MG63 (cell line): ENCODE measurements around the gene ADAM21. TPM values are rescaled to one million over a fixed set of nuclear protein-coding genes. Genes with fewer than 3 reads are reported as not detected.
"Not testable (repeated sequence)": the region's sequence is repeated elsewhere in the genome, so short reads cannot be mapped to it uniquely, and the experiment has no call there.

ENCODE experiments used
- DNase-seq: peaks from one replicate; pipeline ENCODE4 v3.0.0-alpha.2; 2020
- H3K27me3 ChIP-seq: fragments of 250-450 bp; sonication (Bioruptor Pico); 2 replicates; pipeline ENCODE4 v1.5.1; 2020; ENCODE audit warnings: mild to moderate bottlenecking, moderate library complexity
- H3K36me3 ChIP-seq: fragments of 250-450 bp; sonication (Bioruptor Pico); 2 replicates; pipeline ENCODE4 v1.5.1; 2020; ENCODE audit warnings: mild to moderate bottlenecking, moderate library complexity
- H3K4me3 ChIP-seq: fragments of 250-450 bp; sonication (Bioruptor Pico); 2 replicates; pipeline ENCODE4 v1.5.1; 2020; ENCODE audit warnings: mild to moderate bottlenecking, moderate library complexity
- H3K9me3 ChIP-seq: fragments of 250-450 bp; sonication (Bioruptor Pico); 2 replicates; pipeline ENCODE4 v1.5.1; 2020; ENCODE audit warnings: mild to moderate bottlenecking, moderate library complexity
- total RNA-seq: library from RNA; depleted of rRNA; stranded (reverse); fragments of >200 nt; shearing (Covaris generic); gene quantifications from 2 replicates; pipeline ENCODE4 v1.2.3, GENCODE V29; 2014; ENCODE audit warnings: low replicate concordance; rRNA removed

Gene ADAM21
- total RNA-seq, 1 experiment from 2014 or later = 1.7 TPM

- H3K27me3 ChIP-seq, DNase-seq, H3K36me3 ChIP-seq, H3K4me3 ChIP-seq, H3K9me3 ChIP-seq: not testable (repeated sequence)
These were observed 19.0 kb downstream of the ADAM21 start for GRCh38 chr14:70470863-70471563.

- Histone ChIP-seq H3K9me3 (no peaks in the 10 kb centered on the region), H3K36me3 (no peaks in the 10 kb centered on the region), H3K27me3 (no peaks in the 10 kb centered on the region), H3K4me3 (no peak overlapping the region)
- DNase-seq = no peak
These were observed 20.5 kb downstream of the ADAM21 start for GRCh38 chr14:70472253-70473159.

- no peak for DNase-seq
- no peaks in the 10 kb centered on the region for H3K9me3 ChIP-seq
- H3K4me3 ChIP-seq = no peak overlapping the region
- H3K27me3 ChIP-seq = no peaks in the 10 kb centered on the region
- no peaks in the 10 kb centered on the region for H3K36me3 ChIP-seq
These were observed 21.9 kb downstream of the ADAM21 start for GRCh38 chr14:70473825-70474224.

- H3K27me3 ChIP-seq, H3K4me3 ChIP-seq, DNase-seq, H3K9me3 ChIP-seq, H3K36me3 ChIP-seq: not testable (repeated sequence)
These were observed 23.5 kb downstream of the ADAM21 start for GRCh38 chr14:70475459-70475858.

GRCh38 chr14:70477356-70478105 lies 25.6 kb downstream of the ADAM21 start:
- not testable (repeated sequence) for DNase-seq, H3K27me3 ChIP-seq, H3K36me3 ChIP-seq, H3K4me3 ChIP-seq, H3K9me3 ChIP-seq

- H3K27me3 ChIP-seq = no peaks in the 10 kb centered on the region
- no peak overlapping the region for H3K4me3 ChIP-seq
- H3K36me3 ChIP-seq = no peaks in the 10 kb centered on the region
- no peak for DNase-seq
- H3K9me3 ChIP-seq = no peaks in the 10 kb centered on the region
These were observed 37.7 kb downstream of the ADAM21 start for GRCh38 chr14:70489579-70490200.

GRCh38 chr14:70498191-70498590 lies 46.2 kb downstream of the ADAM21 start:
- Histone ChIP-seq H3K36me3 (no peaks in the 10 kb centered on the region), H3K27me3 (no peaks in the 10 kb centered on the region), H3K9me3 (no peaks in the 10 kb centered on the region), H3K4me3 (no peak overlapping the region)
- no peak for DNase-seq

Other genes starting within 250 kb of the ADAM21 start
- gene COX16, start 92.5 kb upstream of the ADAM21 start, total RNA-seq = 33.6 and 35.9 TPM in 2 replicates
- gene SYNJ2BP, start 35.1 kb upstream of the ADAM21 start, total RNA-seq = 8.9 and 9.3 TPM in 2 replicates
- not detected in 2 replicates for gene ADAM20, start 82.8 kb downstream of the ADAM21 start, total RNA-seq
- gene MED6, start 148.5 kb downstream of the ADAM21 start, total RNA-seq = 19.2 and 28.2 TPM in 2 replicates
- gene TTC9, start 189.7 kb downstream of the ADAM21 start, total RNA-seq = not detected in 2 replicates